GM12891 (cell line): ENCODE measurements around the gene SLC12A7.

ENCODE experiments used
- POLR2A ChIP-seq: IDR thresholded peaks from 2 replicates; pipeline ENCODE4 v1.6.1; 2011; ENCODE audit warnings: low read depth, low read length, control low read depth
- POLR2AphosphoS5 ChIP-seq: IDR thresholded peaks from 2 replicates; pipeline ENCODE4 v1.6.1; 2011; ENCODE audit warnings: low read depth, low read length, control low read depth
- SPI1 ChIP-seq: IDR thresholded peaks from 2 replicates; pipeline ENCODE4 v1.6.1; 2011; ENCODE audit warnings: low read depth, low read length, control low read depth

GRCh38 chr5:1051366-1051720 is 60.5 kb downstream of the SLC12A7 start:
- TF ChIP-seq POLR2A = no peak
- TF ChIP-seq POLR2AphosphoS5 = no peak
- no peak for TF ChIP-seq SPI1
